Mesodermal cell (in vitro differentiated cells): Measurements from ENCODE around the gene KCNQ1OT1.

Experiments used
- H3K27ac ChIP-seq: 2 replicates; pipeline ENCODE4 v1.7.0; 2013; ENCODE audit warnings: mild to moderate bottlenecking, low read depth, low read length, moderate library complexity; ENCODE audit not compliant: severe bottlenecking
- H3K36me3 ChIP-seq: 2 replicates; pipeline ENCODE4 v1.7.1; 2013; ENCODE audit warnings: mild to moderate bottlenecking, low read length, moderate library complexity; ENCODE audit not compliant: control insufficient read depth, insufficient read depth
- H3K4me1 ChIP-seq: one replicate; pipeline ENCODE4 v1.7.1; 2013; ENCODE audit warnings: mild to moderate bottlenecking, low read length; ENCODE audit not compliant: insufficient read depth, control insufficient read depth, poor library complexity, severe bottlenecking
- H3K4me3 ChIP-seq: 2 replicates; pipeline ENCODE4 v1.7.0; 2013; ENCODE audit warnings: low read length, control low read depth, mild to moderate bottlenecking; ENCODE audit not compliant: insufficient read depth, poor library complexity, severe bottlenecking; ENCODE audit errors: extremely low read depth
- H3K9me3 ChIP-seq: 2 replicates; pipeline ENCODE4 v1.7.1; 2013; ENCODE audit warnings: mild to moderate bottlenecking, low read length, moderate library complexity; ENCODE audit not compliant: control insufficient read depth
- WGBS, 2 experiments: methylation state at CpG; one replicate each; pipeline ENCODE4 v1.1.5; 2013; ENCODE audit warnings: missing lambda C conversion rate in 2 of 2; ENCODE audit not compliant: insufficient coverage in 2 of 2; 5-methylcytosine and 5-hydroxymethylcytosine counted together

KCNQ1OT1 gene

DNA sequence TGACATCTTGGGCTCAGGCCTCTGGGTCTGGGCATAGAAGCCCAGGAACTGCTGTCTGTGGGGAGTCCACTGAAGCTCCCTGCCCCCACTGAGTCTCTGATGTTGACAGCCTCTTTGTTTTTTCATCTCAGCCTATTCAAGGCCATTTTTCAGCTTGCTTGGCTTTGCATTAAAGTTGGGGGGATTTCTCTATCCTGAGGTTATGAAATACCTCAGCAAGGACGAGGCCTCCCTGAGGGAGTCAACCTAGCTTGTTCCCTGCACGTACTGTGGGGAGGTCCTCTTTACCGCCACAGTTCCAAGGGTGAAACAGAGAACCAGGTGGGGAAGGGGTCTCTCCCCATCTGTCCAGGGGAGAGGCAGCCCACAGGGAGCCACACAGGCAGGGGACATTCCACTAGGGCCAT, 8.4 kb downstream of the KCNQ1OT1 start:
- Histone ChIP-seq H3K4me3 (no peak overlapping the region), H3K4me1 (peaks cover 42% of the 10 kb centered on the region), H3K27ac (no peak overlapping the region), H3K36me3 (peaks cover 15% of the 10 kb centered on the region), H3K9me3 (no peaks in the 10 kb centered on the region)
- 65 to 78% methylated on average over 3 of the region's 3 CpGs for WGBS, 2 experiments

DNA sequence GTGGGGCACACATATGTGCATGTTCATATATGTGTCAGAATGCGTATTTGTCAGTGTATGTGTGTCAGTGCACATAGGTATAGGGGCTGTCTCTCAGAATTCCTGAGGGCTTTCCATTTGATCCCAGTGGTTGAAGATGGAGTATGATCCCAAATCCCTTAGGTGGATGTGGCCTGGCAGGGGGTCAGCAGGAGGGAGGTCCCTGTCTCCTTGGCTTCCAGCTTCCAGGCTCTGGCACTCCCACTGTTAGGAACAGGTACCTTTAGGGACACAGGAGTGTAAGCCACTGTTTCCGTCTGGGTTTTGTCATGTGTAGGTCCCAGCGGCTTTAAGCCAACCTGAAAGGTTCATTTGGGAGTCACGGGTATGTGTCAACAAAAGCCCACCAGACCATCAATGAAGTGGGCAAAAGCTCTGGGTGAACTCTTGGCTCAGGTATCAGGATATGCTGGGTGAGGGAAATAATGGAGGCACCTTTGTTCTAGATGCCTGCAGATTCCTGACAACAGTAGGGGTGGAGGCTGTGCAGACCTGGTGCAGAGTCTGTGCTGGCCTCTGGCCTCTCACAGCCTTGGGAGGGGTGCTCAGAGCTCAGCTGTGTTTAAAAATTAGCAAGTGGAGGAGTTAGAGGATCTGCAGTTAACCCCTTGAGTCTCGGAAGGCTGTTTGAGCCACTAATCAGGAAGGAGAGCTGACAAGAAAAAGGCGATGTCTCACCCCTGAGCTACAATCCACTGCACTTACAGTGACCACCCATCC, 9.0 kb downstream of the KCNQ1OT1 start:
- Histone ChIP-seq H3K4me3 (no peak overlapping the region), H3K9me3 (no peaks in the 10 kb centered on the region), H3K4me1 (peaks cover 41% of the 10 kb centered on the region), H3K27ac (no peak overlapping the region), H3K36me3 (peaks cover 9% of the 10 kb centered on the region)
- 82 to 84% methylated on average over 6 of the region's 6 CpGs for WGBS, 2 experiments

DNA sequence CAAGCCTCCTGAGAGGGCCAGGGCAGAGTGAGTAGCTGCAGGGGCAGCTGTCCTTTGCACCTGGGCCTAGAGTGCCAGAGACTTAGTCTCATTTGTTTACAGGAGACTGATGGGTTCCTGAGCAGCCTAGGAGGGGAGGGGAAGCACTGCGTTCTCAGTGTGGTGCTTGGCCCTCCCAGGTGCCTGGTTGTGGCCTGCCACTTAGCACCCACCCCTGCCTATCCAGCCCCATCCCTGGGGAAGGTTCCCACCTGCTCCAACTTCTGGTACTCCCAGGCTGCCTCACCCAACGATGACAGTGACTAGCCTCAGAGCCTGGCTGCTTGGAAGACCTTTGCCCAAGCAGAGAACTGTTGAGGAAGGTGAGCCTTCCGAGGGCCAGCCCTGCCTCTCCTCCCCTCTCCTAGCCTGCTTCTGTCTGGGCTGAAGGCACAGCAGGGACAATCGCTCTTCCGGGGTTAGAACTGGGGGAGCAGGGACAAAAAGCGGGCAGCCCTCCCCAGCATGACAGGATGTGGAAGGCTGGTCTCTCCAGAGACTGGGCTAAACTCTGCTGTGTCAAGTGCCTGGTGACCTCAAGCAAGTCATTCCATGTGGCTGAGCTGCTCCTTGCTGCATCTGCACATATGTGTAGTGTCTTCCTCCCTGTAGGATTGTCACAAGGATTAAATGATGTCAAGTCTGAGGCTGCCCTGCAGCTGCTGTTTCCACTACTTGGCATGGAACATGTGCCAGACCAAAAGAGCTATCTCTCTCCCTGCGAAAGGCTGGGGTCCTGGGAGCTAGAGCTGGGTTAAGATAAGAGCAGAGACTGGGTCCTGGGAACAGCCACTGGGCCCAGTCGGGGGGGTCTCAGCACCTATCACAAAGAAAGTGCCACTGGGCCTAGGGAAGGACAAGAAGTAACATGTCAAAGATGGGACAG, 9.9 kb downstream of the KCNQ1OT1 start:
- peaks cover 40% of the 10 kb centered on the region for H3K4me1 ChIP-seq

DNA sequence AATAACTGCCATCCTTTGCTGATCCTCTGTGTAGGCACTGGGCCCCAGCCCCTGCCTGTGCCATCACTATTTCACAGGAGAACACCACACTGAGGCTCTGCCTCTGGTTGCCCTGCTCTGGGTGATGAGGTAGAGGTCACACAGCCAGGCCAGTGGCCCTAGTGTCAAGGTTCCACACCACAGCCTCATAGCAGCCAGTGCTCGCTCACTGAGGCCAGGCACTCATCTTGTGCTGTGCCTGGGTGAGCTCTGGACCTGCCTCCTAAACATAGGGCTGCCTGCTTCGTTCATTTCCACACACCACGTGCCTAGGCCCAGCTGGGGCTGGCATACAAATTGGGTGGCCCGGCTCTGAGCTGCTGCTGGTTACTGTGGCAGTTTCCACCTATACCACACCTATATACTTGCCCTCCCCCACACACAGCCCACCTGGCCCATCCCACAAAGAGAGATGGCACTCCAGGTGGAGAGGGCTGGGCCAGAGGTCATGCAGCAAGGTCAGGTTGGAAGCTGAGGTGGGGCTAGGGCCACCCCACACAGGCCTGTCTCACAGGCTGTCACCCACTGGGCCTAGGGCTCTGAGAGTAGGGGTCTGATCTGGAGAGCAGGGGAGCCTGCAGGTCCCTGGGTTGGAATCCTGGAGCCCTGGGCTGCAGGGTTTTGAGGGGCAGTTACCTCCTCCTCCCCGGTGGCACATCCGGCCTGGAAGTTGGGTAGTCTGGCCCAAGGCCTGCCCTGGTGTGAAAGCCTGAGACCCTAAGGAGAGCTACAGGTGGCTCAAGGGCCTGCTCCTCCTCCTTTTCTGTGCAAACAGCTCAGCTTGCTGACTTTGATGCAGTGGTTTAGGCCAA, 11.2 kb downstream of the KCNQ1OT1 start:
- peaks cover 29% of the 10 kb centered on the region for H3K4me1 ChIP-seq
- 87 to 96% methylated on average over 5 to 6 of the region's 6 CpGs for WGBS, 2 experiments
- H3K4me3 ChIP-seq, result no peak overlapping the region
- no peak overlapping the region for H3K27ac ChIP-seq
- no peaks in the 10 kb centered on the region for H3K9me3 ChIP-seq
- H3K36me3 ChIP-seq, result peaks cover 14% of the 10 kb centered on the region

More for the DNA sequence above, 9.9 kb downstream of the KCNQ1OT1 start:
- no peaks in the 10 kb centered on the region for H3K9me3 ChIP-seq
- peaks cover 8% of the 10 kb centered on the region for H3K36me3 ChIP-seq
- no peak overlapping the region for H3K4me3 ChIP-seq
- 92 to 97% methylated on average over 5 to 6 of the region's 8 CpGs for WGBS, 2 experiments
- H3K27ac ChIP-seq, result no peak overlapping the region

DNA sequence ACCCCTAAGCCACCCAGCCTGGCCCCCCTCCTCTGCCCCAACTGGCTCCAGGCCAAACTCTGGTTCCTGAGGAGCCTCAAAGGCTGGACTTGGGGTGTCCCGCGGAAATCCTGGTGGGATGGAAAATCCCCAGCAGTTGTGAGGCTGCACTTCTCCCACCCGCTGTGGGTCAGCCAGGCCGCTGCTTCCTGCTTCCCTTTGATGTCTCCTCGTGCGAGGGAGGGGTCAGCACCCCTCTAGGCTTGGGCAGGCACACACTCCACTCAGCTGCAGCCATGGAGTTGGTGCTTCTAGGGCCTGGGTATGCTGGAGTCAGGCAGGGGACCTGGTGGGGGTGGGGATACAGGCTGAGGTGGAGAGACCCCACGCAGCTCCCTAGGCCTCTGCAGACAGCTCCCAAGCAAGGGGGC, 12.0 kb downstream of the KCNQ1OT1 start:
- Histone ChIP-seq H3K9me3 (no peaks in the 10 kb centered on the region), H3K27ac (no peak overlapping the region), H3K4me1 (peaks cover 21% of the 10 kb centered on the region), H3K36me3 (peaks cover 14% of the 10 kb centered on the region), H3K4me3 (no peak overlapping the region)
- 39 to 55% methylated on average over 6 to 7 of the region's 7 CpGs for WGBS, 2 experiments

DNA sequence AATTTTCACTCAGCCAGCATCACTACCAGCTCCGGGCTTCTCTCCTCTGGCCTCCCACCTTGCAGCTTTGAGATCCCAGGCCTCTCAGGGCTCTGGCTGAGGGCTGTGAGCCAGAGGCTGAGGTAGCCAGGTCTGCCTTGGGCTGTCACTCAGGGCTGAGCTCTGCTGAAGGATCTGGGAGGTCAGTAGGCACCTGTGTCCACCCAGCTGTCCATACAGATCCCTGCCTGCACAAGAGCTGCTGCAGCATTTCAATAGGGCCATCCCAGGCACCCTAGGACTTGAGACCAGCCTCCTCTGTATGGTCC, 12.6 kb downstream of the KCNQ1OT1 start:
- 83 to 100% methylated on average over 1 of the region's 1 CpG for WGBS, 2 experiments
- H3K4me3 ChIP-seq, result no peak overlapping the region
- peaks cover 19% of the 10 kb centered on the region for H3K36me3 ChIP-seq
- no peaks in the 10 kb centered on the region for H3K9me3 ChIP-seq
- H3K4me1 ChIP-seq, result peaks cover 17% of the 10 kb centered on the region
- H3K27ac ChIP-seq, result no peak overlapping the region

DNA sequence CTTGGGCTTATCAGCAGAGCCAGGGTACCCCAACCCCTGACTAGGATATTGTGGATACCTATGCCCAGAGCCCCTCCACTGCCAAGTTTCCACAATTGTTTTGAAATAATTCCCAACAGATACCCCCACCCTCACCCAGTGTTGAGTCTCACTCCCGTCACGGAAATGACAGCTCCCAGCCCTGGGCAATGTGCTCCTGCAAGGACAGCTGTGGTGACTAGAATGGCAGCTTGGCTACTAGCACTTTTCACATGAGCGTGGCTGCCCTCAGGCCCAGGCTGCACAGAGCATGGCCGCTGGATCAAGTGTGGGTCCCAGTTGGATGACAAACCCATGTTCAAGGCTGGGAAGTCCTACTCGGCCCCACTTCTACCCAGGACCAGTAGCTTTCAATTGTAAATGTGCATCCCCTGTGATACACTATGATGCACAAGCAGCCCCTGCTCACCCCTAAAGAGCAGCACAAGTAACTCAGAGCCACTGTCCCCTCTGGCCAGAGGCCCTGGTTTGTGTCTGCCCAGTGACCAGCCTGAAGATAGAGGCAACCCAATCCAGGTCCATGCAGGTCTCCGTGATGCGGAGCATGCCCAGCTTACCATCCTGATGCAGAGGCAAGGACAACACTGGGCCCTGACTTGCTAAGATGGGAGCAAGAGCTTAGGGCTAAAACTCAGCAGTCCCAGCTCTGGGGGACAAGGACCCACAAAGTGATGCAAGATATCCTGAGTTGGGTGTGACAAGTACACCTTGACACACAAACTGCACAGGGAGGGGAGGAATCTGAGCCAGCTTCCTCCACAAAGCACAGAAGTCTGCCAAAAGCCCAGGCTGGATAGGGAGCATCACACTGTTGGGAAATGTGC, 13.2 kb downstream of the KCNQ1OT1 start:
- no peaks in the 10 kb centered on the region for H3K9me3 ChIP-seq
- no peak overlapping the region for H3K27ac ChIP-seq
- peaks cover 19% of the 10 kb centered on the region for H3K36me3 ChIP-seq
- no peak overlapping the region for H3K4me3 ChIP-seq
- WGBS, 2 experiments, result 93 to 97% methylated on average over 7 of the region's 7 CpGs
- H3K4me1 ChIP-seq, result peaks cover 17% of the 10 kb centered on the region

DNA sequence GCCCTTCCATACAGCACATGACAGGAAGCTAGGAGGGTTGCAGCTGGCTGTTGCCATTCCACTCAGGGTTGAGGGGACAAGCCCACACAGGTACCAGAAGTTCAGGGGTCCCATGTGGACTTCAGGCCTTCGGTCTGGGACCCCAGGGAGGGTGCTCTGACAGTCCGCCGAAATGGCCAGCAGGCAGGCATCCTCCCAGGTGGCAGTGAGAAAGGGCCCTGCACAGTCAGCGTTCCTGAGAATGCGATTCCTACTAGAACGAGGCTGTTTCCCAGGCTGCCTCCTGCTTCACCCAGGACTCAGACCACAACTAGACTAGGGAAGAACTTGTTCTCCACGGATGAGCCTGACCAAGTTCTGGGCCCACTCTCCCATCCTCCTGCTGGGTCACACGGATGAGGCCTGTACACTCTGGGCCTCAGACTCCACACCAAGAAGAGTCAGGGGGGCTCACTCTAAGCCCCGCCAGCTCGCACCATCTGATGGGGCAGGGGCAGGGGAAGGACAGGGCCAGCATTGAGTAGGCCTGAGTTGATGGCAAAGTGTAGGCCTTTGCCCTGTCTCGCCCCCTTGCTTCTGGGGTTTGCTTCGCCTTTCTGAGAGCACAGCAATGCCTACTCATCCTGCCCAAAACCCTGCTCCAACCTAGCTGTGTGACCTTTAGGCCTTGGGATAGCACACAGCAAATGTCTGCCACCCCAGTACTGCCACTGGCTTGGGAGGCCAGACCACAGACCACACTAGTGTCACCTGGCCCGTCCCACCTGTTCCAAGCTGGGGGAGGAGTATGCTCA, 14.0 kb downstream of the KCNQ1OT1 start:
- Histone ChIP-seq H3K27ac (no peak overlapping the region), H3K36me3 (peaks cover 19% of the 10 kb centered on the region), H3K4me3 (no peak overlapping the region), H3K9me3 (no peaks in the 10 kb centered on the region), H3K4me1 (peaks cover 12% of the 10 kb centered on the region)
- 96% methylated on average over 12 to 13 of the region's 13 CpGs for WGBS, 2 experiments

DNA sequence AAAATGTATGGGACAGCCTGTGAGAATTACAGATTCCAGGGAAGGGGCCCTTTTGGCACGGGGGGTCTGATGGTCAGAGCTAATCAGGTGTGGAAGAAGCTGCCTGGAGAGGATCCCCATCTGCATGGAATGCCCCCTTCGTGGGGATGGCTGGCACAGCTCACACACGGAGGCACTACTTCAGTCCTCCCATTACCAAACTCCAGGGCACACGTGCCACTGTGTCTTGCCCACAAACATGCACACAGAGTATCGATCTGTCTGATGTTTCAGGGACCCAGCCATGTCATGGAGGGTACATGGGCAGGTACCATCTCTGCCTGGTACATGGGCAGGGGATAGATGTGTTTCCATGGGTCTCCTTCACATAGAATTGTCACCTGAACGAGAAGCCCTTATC, 14.7 kb downstream of the KCNQ1OT1 start:
- peaks cover 17% of the 10 kb centered on the region for H3K36me3 ChIP-seq
- H3K27ac ChIP-seq, result no peak overlapping the region
- H3K9me3 ChIP-seq, result no peaks in the 10 kb centered on the region
- 92% methylated on average over 4 to 5 of the region's 6 CpGs for WGBS, 2 experiments
- no peak overlapping the region for H3K4me3 ChIP-seq
- peaks cover 12% of the 10 kb centered on the region for H3K4me1 ChIP-seq
